GM19372 (cell line): ENCODE measurements around the gene ZNF507.
"Not testable (repeated sequence)": the region's sequence is repeated elsewhere in the genome, so short reads cannot be mapped to it uniquely, and the experiment has no call there.

ENCODE experiments used
- ATAC-seq: cut with Tn5 transposase; IDR thresholded peaks from one replicate; pipeline ENCODE4 v1.9.1; 2021; ENCODE audit warnings: mild to moderate bottlenecking, low read depth, moderate library complexity; ENCODE audit not compliant: unreplicated experiment

The ZNF507 gene

DNA sequence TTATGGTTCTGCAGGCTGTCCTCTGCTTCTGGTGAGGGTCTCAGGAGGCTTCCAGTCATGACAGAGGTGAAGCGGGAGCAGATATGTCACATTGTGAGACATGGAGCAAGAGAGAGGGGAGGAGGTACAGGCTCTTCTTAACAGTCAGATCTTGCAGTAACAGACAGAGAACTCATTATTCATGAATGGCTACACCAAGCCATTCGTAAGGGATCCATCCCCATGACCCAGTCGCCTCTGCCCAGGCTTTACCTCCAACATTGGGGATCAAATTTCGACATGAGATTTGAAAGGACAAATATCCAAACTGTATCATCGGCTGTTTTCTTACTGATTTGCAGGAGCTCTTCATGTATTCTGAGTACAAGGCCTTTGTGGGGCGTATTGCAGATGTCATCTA, 21.7 kb downstream of the ZNF507 start:
- ATAC-seq, result no peak

DNA sequence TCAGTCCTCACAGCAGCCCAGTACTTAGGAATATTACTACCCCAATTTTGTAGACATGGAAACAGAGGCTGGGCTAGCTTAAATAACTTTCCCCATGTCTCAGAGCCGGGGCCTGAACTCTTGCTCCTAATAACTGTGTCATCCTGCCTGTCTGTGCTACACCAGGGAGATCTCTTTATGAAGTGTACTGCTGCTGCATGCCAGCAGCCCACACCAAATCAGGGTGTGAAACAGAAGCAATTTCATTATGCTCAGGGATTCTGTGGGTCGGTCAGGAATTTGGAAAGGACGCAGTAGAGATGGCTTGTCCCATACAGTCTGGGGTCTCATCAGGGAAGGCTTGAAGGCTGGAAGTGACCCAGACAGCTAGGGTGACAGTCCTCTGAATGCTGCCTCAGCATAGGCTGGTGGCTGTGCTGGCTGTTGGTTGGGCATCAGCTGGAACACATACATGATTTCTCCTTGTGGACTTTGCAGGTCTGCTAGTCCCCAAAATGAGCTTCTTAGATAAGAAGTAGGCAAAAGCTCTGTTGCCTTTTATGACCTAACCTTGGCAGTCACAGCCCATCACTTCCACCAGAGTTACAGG, 22.6 kb downstream of the ZNF507 start:
- ATAC-seq, result no peak

DNA sequence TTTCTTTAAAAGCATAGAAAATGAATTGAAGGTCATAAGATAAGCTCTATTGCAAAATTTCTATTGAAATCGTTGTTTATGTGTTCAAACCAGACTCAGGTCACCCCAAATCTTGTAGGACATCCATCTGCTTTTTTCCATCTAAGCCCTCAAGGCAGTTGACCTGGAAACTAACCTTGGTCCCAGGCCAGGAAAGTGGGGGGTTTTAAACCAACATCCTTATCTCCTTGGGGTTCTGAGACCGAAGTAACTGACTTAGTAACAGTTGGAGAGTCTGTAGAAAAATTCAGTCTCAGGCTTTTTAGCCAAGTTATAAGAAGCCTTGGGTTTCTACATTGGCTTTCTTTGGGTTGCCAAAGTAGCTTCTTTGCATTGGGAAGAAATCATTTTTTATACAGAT, 23.4 kb downstream of the ZNF507 start:
- no peak for ATAC-seq

DNA sequence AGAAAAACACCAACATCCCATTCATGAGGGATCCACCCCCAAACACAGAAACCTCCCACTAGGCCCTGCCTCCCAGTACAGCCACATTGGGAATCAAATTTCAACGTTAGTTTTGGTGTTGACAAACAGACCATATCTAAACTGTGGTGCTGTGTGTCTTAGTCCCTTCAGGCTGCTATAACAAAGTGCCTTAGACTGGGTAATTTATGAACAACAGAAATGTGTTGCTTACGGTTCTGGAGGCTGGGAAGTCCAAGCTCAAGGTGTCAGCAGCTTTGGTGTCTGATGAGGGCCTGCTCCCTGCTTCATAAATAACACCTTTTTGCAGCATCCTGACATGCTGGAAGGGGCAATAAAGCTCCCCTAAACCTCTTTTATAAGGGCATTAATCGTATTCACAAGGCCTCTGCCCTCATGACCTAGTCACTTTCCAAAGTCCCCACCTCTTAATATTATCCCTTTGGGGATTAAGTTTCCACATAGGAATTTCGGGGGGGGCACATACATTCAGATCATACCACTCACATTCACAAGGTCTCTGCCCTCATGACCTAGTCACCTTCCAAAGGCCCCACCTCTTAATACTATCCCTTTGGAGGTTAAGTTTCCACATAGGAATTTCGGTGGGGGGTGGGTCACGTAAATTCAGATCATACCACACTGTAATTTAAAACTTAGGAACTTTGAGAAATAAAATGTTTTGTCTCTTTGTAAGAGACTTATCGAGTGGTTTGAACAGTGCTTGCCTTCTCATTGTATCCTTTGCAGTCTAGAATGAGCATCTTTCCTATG, 27.5 kb downstream of the ZNF507 start:
- no peak for ATAC-seq

DNA sequence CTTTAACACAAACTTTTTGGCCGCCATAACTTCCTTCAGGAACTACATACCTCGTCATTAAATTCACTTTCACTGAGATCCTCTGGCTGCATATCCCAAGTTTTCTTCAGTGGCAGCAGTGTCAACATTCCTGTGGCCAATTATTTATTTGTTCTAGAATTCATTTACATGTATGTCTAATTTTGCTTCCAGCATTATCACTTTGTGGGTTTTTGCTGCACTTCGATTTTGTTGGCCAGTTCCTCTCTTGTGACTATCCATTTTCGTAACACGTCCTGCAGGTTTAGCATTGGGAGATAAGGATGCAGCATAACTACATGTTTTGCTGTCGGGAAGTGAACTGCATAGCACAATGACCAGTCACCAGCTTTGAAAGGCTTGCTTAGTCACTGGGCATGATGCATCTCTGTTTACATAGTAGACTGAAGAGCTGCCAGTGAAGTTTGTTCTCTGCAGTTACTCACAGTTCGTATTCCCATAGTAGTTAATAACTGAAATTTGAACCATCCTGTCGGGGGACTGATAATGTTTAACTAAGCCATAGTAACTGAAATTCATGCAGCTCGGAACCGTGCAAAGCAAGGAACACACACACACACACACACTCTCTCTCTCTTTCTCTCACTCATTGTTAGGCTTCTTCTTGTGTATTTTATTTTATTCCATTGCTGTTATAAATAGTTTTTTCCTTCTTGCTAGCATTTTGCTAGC, 28.3 kb downstream of the ZNF507 start:
- no peak for ATAC-seq

DNA sequence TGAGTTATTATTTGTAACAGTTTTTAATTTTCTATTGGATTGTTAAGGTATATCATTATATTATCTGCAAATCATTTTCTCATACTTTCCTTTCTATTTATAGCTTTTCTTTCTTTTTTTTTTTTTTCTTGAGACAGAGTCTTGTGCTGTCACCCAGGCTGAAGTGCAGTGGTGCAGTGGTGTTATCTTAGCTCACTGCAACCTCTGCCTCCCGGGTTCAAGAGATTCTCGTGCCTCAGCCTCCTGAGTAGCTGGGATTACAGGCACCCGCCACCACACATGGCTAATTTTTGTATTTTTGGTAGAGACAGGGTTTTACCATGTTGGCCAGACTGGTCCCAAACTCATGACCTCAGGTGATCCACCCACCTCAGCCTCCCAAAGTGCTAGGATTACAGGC, 29.0 kb downstream of the ZNF507 start:
- not testable (repeated sequence) for ATAC-seq

DNA sequence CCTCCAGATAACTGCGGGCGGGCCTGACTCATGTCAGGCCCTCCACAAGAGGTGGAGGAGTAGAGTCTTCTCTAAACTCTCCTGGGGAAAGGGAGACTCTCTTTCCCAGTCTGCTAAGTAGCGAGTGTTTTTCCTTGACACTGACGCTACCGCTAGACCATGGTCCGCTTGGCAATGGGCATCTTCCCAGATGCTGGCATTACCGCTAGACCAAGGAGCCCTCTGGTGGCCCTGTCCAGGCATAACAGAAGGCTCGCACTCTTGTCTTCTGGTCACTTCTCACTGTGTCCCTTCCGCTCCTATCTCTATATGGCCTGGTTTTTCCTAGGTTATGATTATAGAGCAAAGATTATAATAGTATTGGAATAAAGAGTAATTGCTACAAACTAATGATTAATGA, 31.7 kb downstream of the ZNF507 start:
- ATAC-seq, result not testable (repeated sequence)

DNA sequence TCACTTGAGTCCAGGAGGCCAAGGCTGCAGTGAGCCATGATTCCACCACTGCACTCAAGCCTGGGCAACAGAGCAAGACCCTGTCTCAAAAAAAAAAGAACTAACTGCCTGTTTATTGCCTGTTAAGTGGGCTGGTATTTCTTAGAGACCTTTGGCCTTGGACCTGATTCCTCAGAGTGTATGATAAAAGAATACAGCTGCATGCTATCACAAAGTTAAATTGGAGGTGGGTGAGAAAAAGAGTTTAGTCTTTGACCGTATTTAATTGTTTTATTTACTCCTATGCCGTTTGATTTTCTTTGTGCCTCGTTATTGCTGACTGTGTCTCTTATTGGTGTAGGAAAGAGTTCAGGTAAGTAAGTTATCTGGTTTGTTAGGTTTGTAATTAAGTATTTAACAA, 34.9 kb downstream of the ZNF507 start:
- no peak for ATAC-seq

DNA sequence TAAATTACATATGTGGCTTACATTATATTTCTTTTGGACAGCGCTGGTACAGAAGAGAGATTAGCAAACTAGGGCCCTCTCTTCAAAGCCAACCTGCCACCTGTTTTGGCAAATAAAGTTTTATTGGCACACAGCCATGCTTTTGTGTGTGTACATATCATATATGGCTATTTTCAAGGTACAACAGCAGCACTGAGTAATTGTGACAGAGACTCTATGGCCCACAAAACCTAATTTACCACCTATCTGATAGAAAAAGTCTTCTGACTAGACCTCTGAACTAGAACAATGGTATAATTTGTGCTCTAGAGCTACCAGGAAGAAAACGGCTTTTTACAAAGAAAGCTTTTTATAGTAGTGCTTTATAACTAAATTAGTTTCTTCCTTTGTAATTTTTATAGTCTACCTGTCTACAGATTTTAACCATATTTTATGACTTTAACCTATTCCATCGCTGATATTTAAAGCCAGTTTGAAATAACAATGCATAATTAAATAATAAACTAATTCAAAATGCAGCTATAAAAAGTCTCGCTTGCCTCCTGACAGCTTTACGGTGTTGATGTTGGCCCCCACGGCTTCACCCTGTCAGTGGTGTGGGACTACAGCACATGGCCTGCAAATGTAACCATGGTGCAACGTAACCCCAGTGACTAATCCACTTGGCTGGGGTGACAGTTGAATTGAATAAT, 42.4 kb downstream of the ZNF507 start:
- no peak for ATAC-seq

DNA sequence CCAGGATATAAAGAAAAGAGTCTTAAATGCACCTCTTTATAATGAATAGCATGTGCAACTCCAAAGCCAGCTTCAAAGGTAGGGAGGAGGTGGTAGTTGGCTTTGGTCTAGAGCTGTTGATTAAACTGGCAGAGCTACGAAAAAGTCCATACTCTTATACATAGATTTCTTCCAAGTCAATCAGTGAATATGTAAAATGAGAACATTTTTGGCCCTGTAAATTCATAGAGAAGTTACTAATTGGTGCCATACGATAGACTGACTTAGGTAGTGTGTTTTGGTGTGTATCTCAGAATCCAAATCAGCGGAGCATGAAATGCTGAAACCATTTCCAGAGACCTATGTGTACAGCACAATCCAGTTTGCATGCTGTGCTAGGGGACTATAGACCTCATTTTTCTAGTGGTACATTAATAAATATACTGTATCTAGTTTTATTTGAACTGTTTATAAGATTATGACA, 43.0 kb downstream of the ZNF507 start:
- no peak for ATAC-seq

DNA sequence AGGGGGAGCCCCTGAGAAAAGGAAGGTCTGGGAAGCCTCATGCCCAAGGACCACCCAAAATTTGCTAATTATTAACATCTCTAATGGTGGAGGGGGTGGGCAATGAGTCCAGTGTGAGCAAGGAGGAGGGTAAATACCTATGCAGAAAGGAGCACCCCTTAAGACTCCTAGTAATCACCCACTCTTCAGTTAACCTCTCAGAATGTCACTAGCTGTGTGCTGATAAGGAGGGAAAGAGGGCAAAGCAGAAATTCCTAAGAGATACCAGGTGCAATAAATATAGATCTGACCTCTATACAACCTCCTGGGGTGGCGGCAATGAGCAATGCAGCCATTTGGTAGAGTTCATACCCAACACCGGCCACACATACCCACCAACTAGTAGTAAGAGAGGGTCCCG, 47.5 kb downstream of the ZNF507 start:
- ATAC-seq, result no peak

DNA sequence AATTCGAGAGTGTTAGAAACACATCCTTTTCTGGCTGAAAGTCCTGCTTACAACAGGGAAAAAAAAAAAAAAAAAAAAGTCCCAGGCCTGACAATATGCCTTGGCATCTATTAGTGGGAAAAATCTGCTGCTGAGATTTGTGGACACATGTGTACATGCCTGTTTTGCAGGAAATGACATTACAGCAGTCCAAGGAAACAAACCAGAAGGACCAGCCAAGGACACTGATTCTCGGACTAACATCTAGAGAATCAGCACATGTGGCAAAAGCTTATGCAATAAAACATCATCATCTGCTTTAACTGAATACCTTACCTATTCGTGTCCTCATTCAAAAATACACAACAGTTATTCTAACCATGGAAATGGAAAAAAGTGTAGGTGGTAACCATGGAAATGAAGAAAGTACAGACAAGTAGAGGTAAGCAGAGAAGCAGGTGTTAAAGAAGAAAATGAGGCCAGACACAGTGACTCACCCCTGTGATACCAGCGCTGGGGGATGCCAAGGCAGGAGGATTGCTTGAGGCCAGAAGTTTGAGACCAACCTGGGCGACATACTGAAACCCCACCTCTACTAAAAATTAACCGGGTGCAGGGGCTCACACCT, 50.7 kb downstream of the ZNF507 start:
- no peak for ATAC-seq

DNA sequence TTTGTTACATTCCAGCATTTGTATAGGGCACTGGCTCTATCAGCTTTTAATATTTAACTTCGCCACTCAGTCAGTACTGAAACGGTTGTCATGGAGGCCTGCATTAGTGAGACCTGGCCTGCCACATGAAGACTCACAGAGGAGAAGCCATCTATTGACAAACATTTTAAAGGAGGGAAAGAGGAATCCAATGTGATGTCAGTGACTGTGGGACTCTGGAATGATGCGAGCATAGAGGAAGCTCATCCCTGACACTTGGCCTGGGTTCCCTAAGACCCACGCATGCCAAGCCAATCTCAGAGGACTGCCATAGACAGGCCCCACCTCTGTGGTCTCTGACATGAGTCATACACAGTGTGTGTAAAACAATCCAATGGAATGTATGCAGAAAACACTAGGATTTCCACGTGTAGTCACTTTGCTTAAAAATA, 52.3 kb downstream of the ZNF507 start:
- ATAC-seq, result no peak

DNA sequence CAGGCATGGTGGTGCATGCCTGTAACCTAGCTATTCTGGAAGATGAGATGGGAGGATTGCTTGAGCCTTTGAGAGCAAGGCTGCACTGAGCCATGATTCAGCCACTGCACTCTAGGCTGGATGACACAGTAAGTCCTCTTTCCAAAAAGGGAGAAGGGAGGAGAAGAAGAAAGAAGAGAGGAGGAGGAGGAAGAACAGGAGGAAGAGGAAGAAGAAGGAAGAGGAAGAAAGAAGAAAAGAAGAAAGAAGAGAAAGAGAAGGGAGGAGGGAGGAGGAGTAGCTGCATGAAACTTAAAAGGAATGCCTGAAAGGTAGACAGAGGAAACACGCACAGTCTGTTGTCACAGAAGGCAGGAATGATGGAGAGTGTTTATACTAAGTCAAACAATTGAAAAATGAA, 56.6 kb downstream of the ZNF507 start:
- ATAC-seq, result no peak

DNA sequence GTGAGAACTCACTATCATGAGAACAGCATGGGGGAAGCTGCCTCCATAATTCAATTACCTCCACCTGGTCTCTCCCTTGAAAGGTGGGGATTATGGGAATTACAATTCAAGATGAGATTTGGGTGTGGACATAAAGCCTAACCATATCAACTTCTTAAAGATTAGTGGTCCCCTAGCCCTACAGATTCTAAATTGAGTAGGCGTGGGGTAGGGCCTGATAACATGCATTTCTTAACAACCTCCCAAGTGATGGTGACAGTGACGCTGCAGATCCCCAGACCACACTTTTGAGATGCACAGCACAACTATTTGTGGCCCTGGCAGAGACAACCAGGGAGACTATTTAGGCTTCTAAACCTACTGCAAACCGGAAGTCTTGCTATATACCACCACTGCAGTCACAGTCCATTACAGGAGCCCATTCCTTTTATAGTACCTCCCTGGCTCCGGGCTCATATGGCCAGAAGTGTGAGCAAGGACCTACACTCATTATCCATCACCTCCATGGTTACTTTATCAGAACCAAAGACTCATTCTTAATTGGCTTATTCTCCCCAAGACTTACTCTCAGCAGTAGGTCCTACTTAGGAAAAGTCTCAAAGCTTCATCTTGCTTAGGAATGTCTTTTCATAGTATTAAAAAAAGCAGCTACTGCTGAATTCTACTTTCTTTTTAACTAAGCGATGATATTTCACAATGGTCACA, 58.0 kb downstream of the ZNF507 start:
- ATAC-seq, result no peak

DNA sequence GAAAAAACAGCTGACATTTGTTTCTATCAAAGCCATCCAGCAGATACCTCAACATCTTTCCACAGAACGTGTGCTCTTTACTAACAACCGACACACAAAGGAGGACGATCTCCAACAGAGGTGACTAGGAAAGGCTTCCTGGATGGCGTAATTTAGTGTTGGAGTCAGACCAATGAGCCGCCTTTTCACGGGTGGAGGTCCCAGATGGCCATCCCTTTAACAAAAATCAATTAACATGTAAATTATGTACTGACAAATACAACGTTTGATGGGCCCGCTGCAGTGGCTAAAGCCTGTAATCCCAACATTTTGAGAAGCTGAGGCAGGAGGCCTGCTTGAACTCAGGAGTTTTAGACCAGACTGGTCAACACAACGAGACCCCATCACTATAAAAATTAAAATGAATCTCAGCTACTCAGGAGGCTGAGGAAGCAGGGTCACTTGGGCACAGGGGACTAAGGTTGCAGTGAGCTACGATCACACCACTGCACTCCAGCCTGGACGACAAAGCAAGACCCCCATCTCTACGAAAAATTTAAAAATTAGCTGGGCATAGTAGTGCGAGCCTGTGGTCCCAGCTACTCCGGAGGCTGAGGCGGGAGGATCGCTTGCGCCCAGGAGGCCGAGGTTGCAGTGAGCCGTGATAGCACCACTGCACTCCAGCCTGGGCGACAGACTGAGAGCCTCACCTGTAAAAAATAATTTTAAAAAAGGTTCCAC, 59.0 kb downstream of the ZNF507 start:
- no peak for ATAC-seq

DNA sequence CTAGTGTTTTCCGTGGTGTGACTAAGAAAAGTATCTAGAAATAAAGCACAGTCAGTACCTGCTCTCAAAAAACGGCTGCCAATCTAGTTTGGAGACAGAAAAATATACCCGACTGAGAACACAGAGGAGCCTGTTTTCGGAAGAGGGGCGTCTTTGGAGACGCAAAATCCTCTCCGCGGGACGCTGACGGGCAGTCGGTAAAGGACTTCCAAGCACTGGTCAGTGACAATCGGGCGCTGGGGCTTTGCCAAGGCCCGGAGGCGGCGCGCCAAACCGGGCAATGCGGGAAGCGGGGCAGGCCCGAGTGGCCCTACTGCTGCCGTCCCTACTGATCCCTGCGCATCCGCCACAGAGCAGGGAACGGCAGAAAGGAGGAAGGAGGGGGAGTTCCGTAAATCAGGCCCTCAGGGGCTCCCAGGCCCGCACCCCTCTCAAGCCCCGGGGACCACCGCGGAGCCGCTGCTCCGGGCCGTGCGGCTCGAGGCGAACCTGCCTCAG, 59.6 kb downstream of the ZNF507 start:
- peak; percentile 9 for ATAC-seq

DNA sequence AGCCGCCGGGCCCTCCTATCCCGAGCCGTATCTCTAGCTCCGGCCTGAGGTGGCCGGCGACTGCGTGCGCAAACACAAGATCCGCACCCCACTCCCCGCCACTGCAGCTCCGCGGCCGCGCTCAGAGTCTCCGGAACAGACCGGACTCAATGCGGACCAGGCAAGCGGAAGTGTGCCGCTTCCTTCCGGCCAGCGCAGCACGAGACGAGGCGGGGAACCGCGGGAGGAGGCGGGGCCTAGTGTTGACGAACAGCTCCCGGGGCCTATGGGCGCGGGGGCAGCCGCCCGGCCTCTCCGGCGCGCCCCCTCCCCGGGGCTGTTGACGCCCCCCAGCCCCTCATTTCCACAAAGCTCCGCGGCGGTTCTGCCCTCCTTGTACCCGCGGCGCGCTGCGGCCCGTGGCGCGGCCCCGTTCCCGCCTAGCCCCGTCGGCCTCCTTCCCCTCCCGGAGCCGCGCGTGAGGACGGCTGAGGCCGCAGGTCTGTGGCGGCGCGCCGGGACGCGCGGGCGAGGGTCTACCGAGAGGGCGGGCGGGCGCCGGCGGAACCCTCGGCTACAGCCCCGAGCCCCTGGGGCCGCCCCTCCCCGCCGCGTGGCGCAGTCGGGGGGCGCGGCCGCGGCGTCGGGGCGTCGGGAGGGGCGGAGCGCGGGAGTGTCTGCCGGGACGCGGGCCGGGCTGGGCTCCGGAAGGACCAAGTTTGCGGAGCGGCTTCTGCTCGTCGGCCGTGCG, 60.2 kb downstream of the ZNF507 start, which contains the start of gene DPY19L3:
Gene DPY19L3 (plus strand): TSS at position 340 of the 730 bp plus-strand sequence. CDS start 2,484 bp downstream, outside the sequence.
- peak; percentile 92 for ATAC-seq
